ENCODE results near the gene RNF44.

Gene RNF44

DNA sequence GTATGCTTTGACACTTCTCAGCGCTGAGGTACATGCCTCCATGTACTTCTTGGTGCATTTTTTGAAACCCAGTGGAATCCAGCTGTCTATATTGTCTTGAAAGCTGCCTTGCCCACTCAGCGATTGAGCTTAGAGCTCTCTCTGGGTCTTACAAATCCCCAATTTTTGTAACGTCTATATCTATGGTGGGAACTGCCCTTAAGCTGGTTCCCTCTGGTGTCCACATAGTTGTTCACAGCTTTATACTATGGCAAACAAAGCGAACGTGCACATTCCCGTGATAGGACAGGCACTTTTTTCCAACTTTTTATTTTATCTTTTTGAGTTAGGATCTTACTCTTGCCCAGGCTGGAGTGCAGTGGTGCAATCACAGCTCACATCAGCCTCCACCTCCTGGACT, 32.8 kb upstream of the RNF44 start:
- POLR2A ChIA-PET = no interaction called here
- no peak for DNase-seq (ENCODE audit: low read depth, low spot score)
- CTCF ChIA-PET = interaction anchor here (0.8 to 6.9 kb wide), 9 partner anchors 9 to 840 kb away, joined by 3 to 66 read pairs (median 4); partner anchors contain the start of genes CLTB and FAF2
- no peak overlapping the region for H3K4me3 ChIP-seq (ENCODE audit: low read depth, low read length)
- TF ChIP-seq, protein P1, sequence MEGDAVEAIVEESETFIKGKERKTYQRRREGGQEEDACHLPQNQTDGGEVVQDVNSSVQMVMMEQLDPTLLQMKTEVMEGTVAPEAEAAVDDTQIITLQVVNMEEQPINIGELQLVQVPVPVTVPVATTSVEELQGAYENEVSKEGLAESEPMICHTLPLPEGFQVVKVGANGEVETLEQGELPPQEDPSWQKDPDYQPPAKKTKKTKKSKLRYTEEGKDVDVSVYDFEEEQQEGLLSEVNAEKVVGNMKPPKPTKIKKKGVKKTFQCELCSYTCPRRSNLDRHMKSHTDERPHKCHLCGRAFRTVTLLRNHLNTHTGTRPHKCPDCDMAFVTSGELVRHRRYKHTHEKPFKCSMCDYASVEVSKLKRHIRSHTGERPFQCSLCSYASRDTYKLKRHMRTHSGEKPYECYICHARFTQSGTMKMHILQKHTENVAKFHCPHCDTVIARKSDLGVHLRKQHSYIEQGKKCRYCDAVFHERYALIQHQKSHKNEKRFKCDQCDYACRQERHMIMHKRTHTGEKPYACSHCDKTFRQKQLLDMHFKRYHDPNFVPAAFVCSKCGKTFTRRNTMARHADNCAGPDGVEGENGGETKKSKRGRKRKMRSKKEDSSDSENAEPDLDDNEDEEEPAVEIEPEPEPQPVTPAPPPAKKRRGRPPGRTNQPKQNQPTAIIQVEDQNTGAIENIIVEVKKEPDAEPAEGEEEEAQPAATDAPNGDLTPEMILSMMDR (IDR thresholded peaks at IDR 0.05; ENCODE audit: insufficient read depth, low read length, missing control alignments) = no peak

DNA sequence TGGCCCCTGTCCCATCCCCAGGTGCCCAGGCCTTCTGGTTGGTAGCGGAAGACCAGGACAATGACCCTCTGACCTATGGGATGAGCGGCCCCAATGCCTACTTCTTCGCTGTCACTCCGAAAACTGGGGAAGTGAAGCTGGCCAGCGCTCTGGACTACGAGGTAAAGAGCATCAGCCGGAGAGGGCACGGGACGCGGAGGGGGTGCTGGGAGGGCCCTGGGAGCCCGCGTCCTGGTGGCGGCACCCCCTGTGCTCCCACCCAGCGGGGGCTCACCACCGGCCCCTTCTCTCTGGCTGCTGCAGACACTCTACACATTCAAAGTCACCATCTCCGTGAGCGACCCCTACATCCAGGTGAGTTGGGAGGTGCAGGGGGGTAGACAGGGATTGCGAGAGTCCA, 31.5 kb upstream of the RNF44 start:
- no peak overlapping the region for H3K4me3 ChIP-seq (ENCODE audit: low read depth, low read length)
- ChIA-PET POLR2A (no interaction called here), CTCF (interaction anchor here (1.3 to 3.0 kb wide), 3 partner anchors 26 to 152 kb away, joined by 3 to 7 read pairs (median 5); partner anchors contain the start of gene CLTB)
- TF ChIP-seq, protein P1 (IDR thresholded peaks at IDR 0.05; ENCODE audit: insufficient read depth, low read length, missing control alignments) = no peak
- DNase-seq (ENCODE audit: low read depth, low spot score) = no peak

DNA sequence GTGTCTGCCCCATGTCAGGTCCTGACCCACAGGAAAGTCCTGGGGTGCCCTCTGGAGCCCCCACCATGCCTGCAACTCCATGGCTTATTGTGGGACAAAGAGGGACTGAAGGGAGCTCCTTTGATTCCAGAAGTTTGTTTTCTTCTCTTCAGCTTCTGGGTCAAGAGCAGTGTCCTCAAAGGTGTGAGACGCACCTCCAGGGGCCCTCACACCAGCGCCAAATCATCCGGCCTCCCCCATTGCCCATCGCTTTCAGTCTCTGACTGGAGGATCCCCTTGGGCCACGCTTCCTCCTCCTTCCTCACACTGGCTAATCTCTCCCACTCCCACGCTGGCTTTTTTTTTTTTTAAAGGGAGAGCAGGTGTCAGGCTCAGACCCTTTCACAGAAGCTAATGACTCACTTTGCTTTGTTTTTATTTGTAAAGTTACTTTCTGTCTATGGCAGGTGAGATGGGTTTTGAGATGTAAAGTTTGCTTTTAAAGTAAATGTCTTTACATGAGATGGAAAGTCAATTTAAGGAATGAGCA, 28.6 kb upstream of the RNF44 start:
- CTCF ChIA-PET = interaction anchor here (1.3 kb wide), 2 partner anchors 9 to 23 kb away, joined by 3 read pairs; no protein-coding TSS in a partner anchor
- no peak overlapping the region for H3K4me3 ChIP-seq (ENCODE audit: low read depth, low read length)
- TF ChIP-seq, protein P1 (IDR thresholded peaks at IDR 0.05; ENCODE audit: insufficient read depth, low read length, missing control alignments) = no peak

DNA sequence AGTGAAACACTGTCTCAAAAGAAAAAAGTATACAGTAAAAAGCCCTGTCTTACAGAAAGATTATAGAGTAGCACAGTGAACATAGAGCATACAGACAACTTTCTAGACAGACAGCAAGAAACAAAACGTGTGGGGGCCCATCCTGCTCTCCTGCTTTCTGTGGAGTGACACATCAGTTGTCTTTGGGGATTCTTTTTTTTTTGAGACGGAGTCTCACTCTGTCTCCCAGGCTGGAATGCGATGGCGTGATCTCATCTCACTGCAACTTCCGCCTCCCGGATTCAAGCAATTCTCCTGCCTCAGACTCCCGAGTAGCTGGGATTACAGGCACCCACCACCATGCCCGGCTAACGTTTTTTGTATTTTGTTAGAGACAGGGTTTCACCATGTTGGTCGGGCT, 26.8 kb upstream of the RNF44 start:
- CTCF ChIA-PET = interaction anchor here (1.0 to 2.1 kb wide), 2 partner anchors 9 to 21 kb away, joined by 3 to 15 read pairs; no protein-coding TSS in a partner anchor
- H3K4me3 ChIP-seq (ENCODE audit: low read depth, low read length) = no peak overlapping the region
- POLR2A ChIA-PET = no interaction called here
- DNase-seq (ENCODE audit: low read depth, low spot score) = no peak
- TF ChIP-seq, protein P1 (IDR thresholded peaks at IDR 0.05; ENCODE audit: insufficient read depth, low read length, missing control alignments) = no peak

More for the DNA sequence above, 28.6 kb upstream of the RNF44 start:
- POLR2A ChIA-PET = no interaction called here
- DNase-seq (ENCODE audit: low read depth, low spot score) = no peak

DNA sequence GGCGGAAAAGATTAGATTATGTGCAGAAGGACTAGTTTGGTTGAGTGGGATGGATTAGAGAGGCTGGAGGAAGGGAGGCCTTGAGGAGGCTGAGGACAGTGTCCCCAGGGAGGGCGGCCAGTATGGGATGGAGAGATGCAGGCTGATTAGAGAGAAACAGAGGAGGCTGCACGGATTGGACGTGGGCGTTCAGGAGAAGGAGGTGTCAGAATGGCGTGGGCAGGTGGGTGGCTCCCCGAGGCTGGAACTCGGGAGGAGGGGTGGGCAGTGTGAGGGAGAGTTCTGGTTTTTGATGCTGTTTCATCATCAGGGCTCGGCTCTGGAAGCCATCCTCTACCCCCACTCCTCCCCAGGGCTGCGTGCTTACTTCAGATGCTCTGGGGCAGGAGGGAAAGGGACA, 25.0 kb upstream of the RNF44 start:
- TF ChIP-seq, protein P1 (IDR thresholded peaks at IDR 0.05; ENCODE audit: insufficient read depth, low read length, missing control alignments) = no peak
- CTCF ChIA-PET = interaction anchor here (2.1 kb wide), 1 partner anchor 11 kb away, joined by 15 read pairs; no protein-coding TSS in a partner anchor
- DNase-seq (ENCODE audit: low read depth, low spot score) = no peak
- no peak overlapping the region for H3K4me3 ChIP-seq (ENCODE audit: low read depth, low read length)
- POLR2A ChIA-PET = no interaction called here

DNA sequence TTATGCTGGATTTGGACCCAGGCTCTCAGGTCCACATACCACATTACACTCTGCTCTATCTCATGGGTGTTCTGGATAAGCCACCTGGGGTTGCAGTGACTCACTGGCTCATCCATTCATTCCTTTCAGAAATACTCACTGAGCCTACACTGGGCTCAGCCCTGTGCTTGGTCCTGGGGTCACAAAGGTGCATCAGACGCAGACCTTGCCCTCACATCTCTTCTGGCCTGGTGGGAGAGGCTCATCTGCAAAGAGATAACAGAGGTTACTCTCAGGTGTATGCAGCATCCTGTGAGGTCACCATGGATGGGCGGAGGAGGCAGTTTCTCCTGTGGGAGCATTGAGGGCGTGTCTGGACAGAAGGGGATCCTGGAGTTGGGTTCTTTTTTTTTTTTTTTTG, 24.1 kb upstream of the RNF44 start:
- POLR2A ChIA-PET = no interaction called here
- CTCF ChIA-PET = interaction anchor here (0.9 to 2.2 kb wide), 2 partner anchors 12 to 82 kb away, joined by 3 to 6 read pairs; no protein-coding TSS in a partner anchor
- TF ChIP-seq, protein P1 (IDR thresholded peaks at IDR 0.05; ENCODE audit: insufficient read depth, low read length, missing control alignments) = no peak
- DNase-seq (ENCODE audit: low read depth, low spot score) = no peak
- no peak overlapping the region for H3K4me3 ChIP-seq (ENCODE audit: low read depth, low read length)

Measured in AG04449 (cell line).